GM19035 (cell line): ENCODE results near the gene RIT2.

Experiments used
- ATAC-seq: cut with Tn5 transposase; IDR thresholded peaks from one replicate; pipeline ENCODE4 v1.9.1; 2021; ENCODE audit not compliant: unreplicated experiment

Gene RIT2

GRCh38 chr18:42706029-42706608 is 409.4 kb downstream of the RIT2 start:
- no peak for ATAC-seq
